ENCODE data around the gene RABGEF1.

- TF ChIP-seq CTCF (conservative IDR thresholded peaks at IDR 0.05; ENCODE audit: low read depth in 2 of 2) (no peak), POLR2AphosphoS5 (IDR thresholded peaks at IDR 0.05; ENCODE audit: low read depth) (no peak), EZH2 (IDR thresholded peaks at IDR 0.05; ENCODE audit: low read depth, unreplicated experiment) (no peak), EZH2phosphoT487 (IDR thresholded peaks at IDR 0.05; ENCODE audit: unreplicated experiment) (no peak), ZNF462 (CRISPR knock-in tag; IDR thresholded peaks at IDR 0.05) (no peak), JUNB (IDR thresholded peaks at IDR 0.05; ENCODE audit: unreplicated experiment) (no peak), ETS1 (IDR thresholded peaks at IDR 0.05) (no peak), CREB1 (CRISPR knock-in tag; IDR thresholded peaks at IDR 0.05; ENCODE audit: low read depth) (no peak)
Observed at GRCh38 chr7:66790725-66791124, 50.2 kb downstream of the RABGEF1 start.
